Peyer's patch (tissue), 4 donors: ENCODE data around the gene RFX5.

Experiments used
- POLR2A ChIP-seq, 2 donors: fragments of 450-650 bp; IDR thresholded peaks; one replicate each; pipeline ENCODE4 v1.5.1; 2017; ENCODE audit warnings: antibody characterized with exemption in 2 of 2, mild to moderate bottlenecking in 2 of 2, moderate library complexity in 2 of 2
- TF ChIP-seq, protein P1 (sequence below), 6 experiments: fragments of 450-650 bp in 4 of 6; fragments of 200-600 bp in 2 of 6; sonication (generic) in 1 of 6; IDR thresholded peaks; one replicate each; pipeline ENCODE4 v1.5.1; 2017 to 2019; ENCODE audit warnings: antibody characterized with exemption in 6 of 6, mild to moderate bottlenecking in 3 of 6, moderate library complexity in 1 of 6

DNA sequence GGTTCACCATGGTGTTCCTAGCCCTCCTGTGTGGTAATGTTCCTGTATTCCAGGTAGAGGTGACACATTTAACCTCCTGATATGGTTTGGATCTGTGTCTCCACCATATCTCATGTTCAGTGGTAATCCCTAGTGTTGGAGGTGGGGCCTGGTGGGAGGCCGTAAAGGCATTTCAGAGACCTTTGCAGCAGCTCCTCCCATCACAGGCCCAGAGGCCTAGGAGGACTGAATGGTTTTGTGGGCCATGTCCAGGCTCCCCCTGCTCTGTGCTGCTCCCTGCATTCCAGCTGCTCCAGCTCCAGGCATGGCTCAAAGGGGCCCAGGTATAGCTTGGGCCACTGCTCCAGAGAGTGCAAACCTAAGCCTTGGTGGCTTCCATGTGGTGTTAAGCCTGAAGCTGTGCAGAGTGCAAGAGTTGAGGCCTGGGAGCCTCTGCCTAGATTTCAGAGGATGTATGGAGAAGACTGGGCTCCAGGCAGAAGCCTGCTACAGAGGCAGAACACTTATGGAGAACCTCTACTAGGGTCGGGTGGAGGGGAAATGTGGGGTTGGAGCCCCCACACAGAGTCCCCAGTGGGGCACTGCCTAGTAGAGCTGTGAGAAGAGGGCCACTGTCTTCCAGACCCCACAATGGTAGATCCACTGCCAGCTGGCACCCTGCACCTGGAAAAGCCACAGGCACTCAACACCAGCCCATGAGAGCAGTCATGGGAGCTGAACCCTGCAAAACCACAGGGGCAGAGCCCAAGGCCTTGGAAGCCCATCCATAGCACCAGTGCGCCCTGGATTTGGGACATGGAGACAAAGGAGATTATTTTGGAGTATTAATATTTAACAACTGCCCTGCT, 15.5 kb upstream of the RFX5 start:
- TF ChIP-seq POLR2A (IDR thresholded peaks at IDR 0.05), result no peak
- TF ChIP-seq, protein P1, sequence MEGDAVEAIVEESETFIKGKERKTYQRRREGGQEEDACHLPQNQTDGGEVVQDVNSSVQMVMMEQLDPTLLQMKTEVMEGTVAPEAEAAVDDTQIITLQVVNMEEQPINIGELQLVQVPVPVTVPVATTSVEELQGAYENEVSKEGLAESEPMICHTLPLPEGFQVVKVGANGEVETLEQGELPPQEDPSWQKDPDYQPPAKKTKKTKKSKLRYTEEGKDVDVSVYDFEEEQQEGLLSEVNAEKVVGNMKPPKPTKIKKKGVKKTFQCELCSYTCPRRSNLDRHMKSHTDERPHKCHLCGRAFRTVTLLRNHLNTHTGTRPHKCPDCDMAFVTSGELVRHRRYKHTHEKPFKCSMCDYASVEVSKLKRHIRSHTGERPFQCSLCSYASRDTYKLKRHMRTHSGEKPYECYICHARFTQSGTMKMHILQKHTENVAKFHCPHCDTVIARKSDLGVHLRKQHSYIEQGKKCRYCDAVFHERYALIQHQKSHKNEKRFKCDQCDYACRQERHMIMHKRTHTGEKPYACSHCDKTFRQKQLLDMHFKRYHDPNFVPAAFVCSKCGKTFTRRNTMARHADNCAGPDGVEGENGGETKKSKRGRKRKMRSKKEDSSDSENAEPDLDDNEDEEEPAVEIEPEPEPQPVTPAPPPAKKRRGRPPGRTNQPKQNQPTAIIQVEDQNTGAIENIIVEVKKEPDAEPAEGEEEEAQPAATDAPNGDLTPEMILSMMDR (IDR thresholded peaks at IDR 0.05), result no peak
